HEK293 (cell line): ENCODE results near the gene TBPL1.

Source experiments
- EGR2 ChIP-seq: fragments of 450-650 bp; formaldehyde crosslinking; IDR thresholded peaks from 2 replicates; pipeline ENCODE4 v1.5.1; 2016; ENCODE audit warnings: low read depth, missing biosample characterization, missing genetic modification characterization
- GLIS1 ChIP-seq: fragments of 450-650 bp; formaldehyde crosslinking; IDR thresholded peaks from 2 replicates; pipeline ENCODE4 v1.5.1; 2016; ENCODE audit warnings: missing biosample characterization, missing genetic modification characterization
- GLIS2 ChIP-seq: fragments of 450-650 bp; formaldehyde crosslinking; IDR thresholded peaks from 2 replicates; pipeline ENCODE4 v1.5.1; 2016; ENCODE audit warnings: missing biosample characterization, missing genetic modification characterization
- KLF1 ChIP-seq: fragments of 450-650 bp; formaldehyde crosslinking; IDR thresholded peaks from 2 replicates; pipeline ENCODE4 v1.5.1; 2016; ENCODE audit warnings: missing biosample characterization, missing genetic modification characterization
- KLF16 ChIP-seq: fragments of 450-650 bp; formaldehyde crosslinking; IDR thresholded peaks from 2 replicates; pipeline ENCODE4 v1.5.1; 2017; ENCODE audit warnings: missing biosample characterization, missing genetic modification characterization
- KLF7 ChIP-seq: fragments of 450-650 bp; formaldehyde crosslinking; IDR thresholded peaks from 2 replicates; pipeline ENCODE4 v1.5.1; 2016; ENCODE audit warnings: missing biosample characterization, missing genetic modification characterization, borderline replicate concordance
- KLF9 ChIP-seq: fragments of 450-650 bp; formaldehyde crosslinking; IDR thresholded peaks from 2 replicates; pipeline ENCODE4 v1.5.1; 2016; ENCODE audit warnings: missing biosample characterization, missing genetic modification characterization, low read depth
- PATZ1 ChIP-seq: fragments of 450-650 bp; formaldehyde crosslinking; IDR thresholded peaks from 2 replicates; pipeline ENCODE4 v1.5.1; 2016; ENCODE audit warnings: missing biosample characterization, missing genetic modification characterization
- SP2 ChIP-seq: fragments of 450-650 bp; formaldehyde crosslinking; IDR thresholded peaks from 2 replicates; pipeline ENCODE4 v1.5.1; 2016; ENCODE audit warnings: missing biosample characterization, missing genetic modification characterization
- WT1 ChIP-seq: fragments of 450-650 bp; formaldehyde crosslinking; IDR thresholded peaks from 2 replicates; pipeline ENCODE4 v1.5.1; 2016; ENCODE audit warnings: missing biosample characterization, missing genetic modification characterization
- YY2 ChIP-seq: fragments of 450-650 bp; formaldehyde crosslinking; IDR thresholded peaks from 2 replicates; pipeline ENCODE4 v1.5.1; 2016; ENCODE audit warnings: missing biosample characterization, missing genetic modification characterization
- ZBTB17 ChIP-seq: fragments of 450-650 bp; formaldehyde crosslinking; IDR thresholded peaks from 2 replicates; pipeline ENCODE4 v1.5.1; 2016; ENCODE audit warnings: missing biosample characterization, missing genetic modification characterization
- ZFHX2 ChIP-seq: fragments of 450-650 bp; formaldehyde crosslinking; conservative IDR thresholded peaks from 2 replicates; pipeline ENCODE4 v1.5.1; 2016; ENCODE audit warnings: missing biosample characterization, missing genetic modification characterization
- ZNF155 ChIP-seq: fragments of 450-650 bp; formaldehyde crosslinking; IDR thresholded peaks from 2 replicates; pipeline ENCODE4 v1.5.1; 2016; ENCODE audit warnings: missing biosample characterization, missing genetic modification characterization
- ZNF24 ChIP-seq: fragments of 450-650 bp; formaldehyde crosslinking; IDR thresholded peaks from 2 replicates; pipeline ENCODE4 v1.5.1; 2016; ENCODE audit warnings: missing biosample characterization, missing genetic modification characterization
- ZNF335 ChIP-seq: fragments of 450-650 bp; formaldehyde crosslinking; conservative IDR thresholded peaks from 2 replicates; pipeline ENCODE4 v1.5.1; 2016; ENCODE audit warnings: missing biosample characterization, missing genetic modification characterization
- ZNF362 ChIP-seq: fragments of 450-650 bp; formaldehyde crosslinking; IDR thresholded peaks from 2 replicates; pipeline ENCODE4 v1.5.1; 2016; ENCODE audit warnings: missing biosample characterization, missing genetic modification characterization
- ZNF366 ChIP-seq: fragments of 450-650 bp; formaldehyde crosslinking; conservative IDR thresholded peaks from 2 replicates; pipeline ENCODE4 v1.5.1; 2016; ENCODE audit warnings: missing biosample characterization, missing genetic modification characterization
- ZNF391 ChIP-seq: fragments of 450-650 bp; formaldehyde crosslinking; IDR thresholded peaks from 2 replicates; pipeline ENCODE4 v1.5.1; 2016; ENCODE audit warnings: low read depth, missing biosample characterization, missing genetic modification characterization, borderline replicate concordance
- ZNF423 ChIP-seq: fragments of 450-650 bp; formaldehyde crosslinking; IDR thresholded peaks from 2 replicates; pipeline ENCODE4 v1.5.1; 2016; ENCODE audit warnings: missing biosample characterization, missing genetic modification characterization
- ZNF521 ChIP-seq: fragments of 450-650 bp; formaldehyde crosslinking; IDR thresholded peaks from 2 replicates; pipeline ENCODE4 v1.5.1; 2017; ENCODE audit warnings: missing biosample characterization, mild to moderate bottlenecking, missing genetic modification characterization
- ZNF580 ChIP-seq: fragments of 450-650 bp; formaldehyde crosslinking; IDR thresholded peaks from 2 replicates; pipeline ENCODE4 v1.5.1; 2016; ENCODE audit warnings: missing biosample characterization, missing genetic modification characterization
- ZNF585B ChIP-seq: fragments of 450-650 bp; formaldehyde crosslinking; IDR thresholded peaks from 2 replicates; pipeline ENCODE4 v1.5.1; 2016; ENCODE audit warnings: missing biosample characterization, missing genetic modification characterization
- ZNF600 ChIP-seq: fragments of 450-650 bp; formaldehyde crosslinking; IDR thresholded peaks from 2 replicates; pipeline ENCODE4 v1.5.1; 2016; ENCODE audit warnings: missing biosample characterization, missing genetic modification characterization
- ZNF610 ChIP-seq: fragments of 450-650 bp; formaldehyde crosslinking; IDR thresholded peaks from 2 replicates; pipeline ENCODE4 v1.5.1; 2016; ENCODE audit warnings: missing biosample characterization, missing genetic modification characterization, borderline replicate concordance
- ZNF623 ChIP-seq: fragments of 450-650 bp; formaldehyde crosslinking; IDR thresholded peaks from 2 replicates; pipeline ENCODE4 v1.5.1; 2016; ENCODE audit warnings: missing biosample characterization, missing genetic modification characterization
- ZNF704 ChIP-seq: fragments of 450-650 bp; formaldehyde crosslinking; IDR thresholded peaks from 2 replicates; pipeline ENCODE4 v1.5.1; 2016; ENCODE audit warnings: missing biosample characterization, missing genetic modification characterization
- ZNF843 ChIP-seq: fragments of 450-650 bp; formaldehyde crosslinking; IDR thresholded peaks from 2 replicates; pipeline ENCODE4 v1.5.1; 2016; ENCODE audit warnings: missing biosample characterization, missing genetic modification characterization

TBPL1 gene

GRCh38 chr6:133951881-133952814, 876 bp upstream of the TBPL1 start (continued):
- TF ChIP-seq ZNF704 (tag by site-specific recombination) (no peak), KLF9 (tag by site-specific recombination) (peak; percentile 34; the same call in 1 of the 2 replicates), ZNF600 (peak; percentile 92), ZNF366 (peak; percentile 95), EGR2 (tag by site-specific recombination) (peak; percentile 37), ZNF24 (tag by site-specific recombination) (peak; percentile 13; the same call in 1 of the 2 replicates), ZNF423 (tag by site-specific recombination) (peak; percentile 97), KLF16 (tag by site-specific recombination) (peak; percentile 73), ZFHX2 (tag by site-specific recombination) (peak; percentile 53), GLIS1 (tag by site-specific recombination) (peak; percentile 35; the same call in 1 of the 2 replicates), ZNF623 (tag by site-specific recombination) (no peak), ZNF335 (peak; percentile 99), ZNF155 (tag by site-specific recombination) (no peak), ZNF362 (tag by site-specific recombination) (peak; percentile 32; the same call in 1 of the 2 replicates), ZNF580 (no peak), ZNF610 (tag by site-specific recombination) (0 out of 2 replicates have a peak, but pooled peaks have one; percentile 51), ZNF521 (tag by site-specific recombination) (no peak), PATZ1 (peak; percentile 83), SP2 (tag by site-specific recombination) (peak; percentile 83), YY2 (tag by site-specific recombination) (peak; percentile 29; the same call in 1 of the 2 replicates), KLF7 (tag by site-specific recombination) (0 out of 2 replicates have a peak, but pooled peaks have one; percentile 31), ZNF843 (no peak), GLIS2 (tag by site-specific recombination) (peak; percentile 89), WT1 (peak; percentile 41), KLF1 (tag by site-specific recombination) (peak; percentile 52), ZNF585B (tag by site-specific recombination) (peak; percentile 30; the same call in 1 of the 2 replicates), ZBTB17 (tag by site-specific recombination) (peak; percentile 83), ZNF391 (tag by site-specific recombination) (0 out of 2 replicates have a peak, but pooled peaks have one; percentile 49)
